ENCODE measurements around the gene RRP12. TPM values are rescaled to one million over a fixed set of nuclear protein-coding genes. Genes with fewer than 3 reads are reported as not detected.

The RRP12 gene
- total RNA-seq = 10 to 100 TPM; 33.0 to 34.7 TPM
- polyA plus RNA-seq (2013, experiment 1 of 2) = 21.2 TPM
- 17.7 TPM for polyA plus RNA-seq (2013, experiment 2 of 2)
- long read RNA-seq, experiment 1, partial matches to known transcripts = 12 of 14 reads
- long read RNA-seq, experiment 1, other reads (novel, unspliced or antisense) = 2 of 14 reads
- long read RNA-seq, experiment 2, full-length matches to known transcripts = 23 of 35 reads
- long read RNA-seq, experiment 2, partial matches to known transcripts = 2 of 35 reads
- long read RNA-seq, experiment 2, other reads (novel, unspliced or antisense) = 10 of 35 reads
- long read RNA-seq, experiment 3, full-length matches to known transcripts = 136 of 191 reads
- long read RNA-seq, experiment 3, partial matches to known transcripts = 27 of 191 reads
- long read RNA-seq, experiment 3, other reads (novel, unspliced or antisense) = 28 of 191 reads
- long read RNA-seq, experiment 4, partial matches to known transcripts = 3 of 3 reads
- long read RNA-seq, experiment 4, other reads (novel, unspliced or antisense) = 0 of 3 reads

GRCh38 chr10:97400665-97401454 lies at the start of gene RRP12:
Gene RRP12 (minus strand): TSS chr10:97401340. CDS start chr10:97401231, 109 bp downstream.
- Mint-ChIP-seq H3K4me3 (peak within 1 kb of the TSS; percentile 93), H3K36me3 (ENCODE audit: low read depth) (peaks cover 8% of the 10 kb centered on the region), H3K27me3 (ENCODE audit: insufficient read depth) (no peaks in the 10 kb centered on the region), H3K9me3 (no peaks in the 10 kb centered on the region), H3K4me1 (peaks cover 9% of the 10 kb centered on the region), H3K27ac (peak within 1 kb of the TSS; percentile 97)
- H3K9ac ChIP-seq (ENCODE audit: extremely low read depth, low read length, poor library complexity, severe bottlenecking) = peak within 1 kb of the TSS; percentile 80
- peaks cover 16% of the 10 kb centered on the region for H3K36me3 ChIP-seq (ENCODE audit: control insufficient read depth, insufficient read depth, low read length)
- DNase-seq = peak; percentile 92
- 1% methylated on average over 27 to 39 of the region's 39 CpGs for WGBS, 2 experiments (ENCODE audit: insufficient coverage in 1 of 2, insufficient read length in 1 of 2)
- peak within 1 kb of the TSS; percentile 98 for H3K4me3 ChIP-seq (ENCODE audit: low read length)
- peak within 1 kb of the TSS; percentile 48 for H3K27ac ChIP-seq (ENCODE audit: low read depth, low read length)
- peaks cover 5% of the 10 kb centered on the region for H3K4me1 ChIP-seq (ENCODE audit: control insufficient read depth, insufficient read depth, low read length)
- H3K27me3 ChIP-seq (ENCODE audit: control insufficient read depth, insufficient read depth, low read length, poor library complexity, severe bottlenecking) = no peaks in the 10 kb centered on the region
- peak; percentile 50 for TF ChIP-seq CTCF (conservative IDR thresholded peaks at IDR 0.05)
- H3K9me3 ChIP-seq (ENCODE audit: control insufficient read depth, low read length) = no peaks in the 10 kb centered on the region

GRCh38 chr10:97450828-97451227 lies 49.7 kb upstream of the RRP12 start:
- Histone ChIP-seq H3K36me3 (ENCODE audit: control insufficient read depth, insufficient read depth, low read length) (peaks cover 49% of the 10 kb centered on the region), H3K4me1 (ENCODE audit: control insufficient read depth, insufficient read depth, low read length) (no peaks in the 10 kb centered on the region), H3K9me3 (ENCODE audit: control insufficient read depth, low read length) (no peaks in the 10 kb centered on the region), H3K9ac (ENCODE audit: extremely low read depth, low read length, poor library complexity, severe bottlenecking) (no peak overlapping the region), H3K4me3 (ENCODE audit: low read length) (no peak overlapping the region), H3K27ac (ENCODE audit: low read depth, low read length) (no peak overlapping the region), H3K27me3 (ENCODE audit: control insufficient read depth, insufficient read depth, low read length, poor library complexity, severe bottlenecking) (no peaks in the 10 kb centered on the region)
- no peak for TF ChIP-seq CTCF (conservative IDR thresholded peaks at IDR 0.05)
- Mint-ChIP-seq H3K4me1 (peaks cover 7% of the 10 kb centered on the region), H3K9me3 (no peaks in the 10 kb centered on the region), H3K36me3 (ENCODE audit: low read depth) (peaks cover 30% of the 10 kb centered on the region), H3K27me3 (ENCODE audit: insufficient read depth) (no peaks in the 10 kb centered on the region), H3K4me3 (no peak overlapping the region), H3K27ac (no peak overlapping the region)
- DNase-seq = no peak
- WGBS, 2 experiments (ENCODE audit: insufficient coverage in 1 of 2, insufficient read length in 1 of 2) = 98 to 100% methylated on average over 1 to 2 of the region's 2 CpGs

GRCh38 chr10:97445722-97446639 lies 44.8 kb upstream of the RRP12 start, which contains the start of the genes EXOSC1 and ZDHHC16:
Gene EXOSC1 (minus strand): TSS chr10:97446006. CDS start chr10:97445985, 21 bp downstream.
Gene ZDHHC16 (plus strand): TSS chr10:97446175. CDS start chr10:97451676, 5,501 bp downstream.
- TF ChIP-seq CTCF (conservative IDR thresholded peaks at IDR 0.05) = peak; percentile 13

More at GRCh38 chr10:97445722-97446639, 44.8 kb upstream of the RRP12 start, which contains the start of the genes EXOSC1 and ZDHHC16:
- no peaks in the 10 kb centered on the region for H3K9me3 ChIP-seq (ENCODE audit: control insufficient read depth, low read length)
- H3K4me1 Mint-ChIP-seq = peaks cover 12% of the 10 kb centered on the region
- peak; percentile 98 for DNase-seq
- no peaks in the 10 kb centered on the region for H3K27me3 Mint-ChIP-seq (ENCODE audit: insufficient read depth)
- WGBS, 2 experiments (ENCODE audit: insufficient coverage in 1 of 2, insufficient read length in 1 of 2) = 0 to 1% methylated on average over 31 to 66 of the region's 66 CpGs
- peaks cover 19% of the 10 kb centered on the region for H3K36me3 ChIP-seq (ENCODE audit: control insufficient read depth, insufficient read depth, low read length)
- no peaks in the 10 kb centered on the region for H3K4me1 ChIP-seq (ENCODE audit: control insufficient read depth, insufficient read depth, low read length)
- H3K27me3 ChIP-seq (ENCODE audit: control insufficient read depth, insufficient read depth, low read length, poor library complexity, severe bottlenecking) = no peaks in the 10 kb centered on the region
- H3K4me3 ChIP-seq (ENCODE audit: low read length) = peak within 1 kb of the TSS; percentile 94
- no peak within 1 kb of the TSS for H3K27ac ChIP-seq (ENCODE audit: low read depth, low read length)
- peak within 1 kb of the TSS; percentile 92 for H3K4me3 Mint-ChIP-seq
- H3K36me3 Mint-ChIP-seq (ENCODE audit: low read depth) = peaks cover 12% of the 10 kb centered on the region
- H3K9me3 Mint-ChIP-seq = no peaks in the 10 kb centered on the region
- H3K9ac ChIP-seq (ENCODE audit: extremely low read depth, low read length, poor library complexity, severe bottlenecking) = peak within 1 kb of the TSS; percentile 47
- peak within 1 kb of the TSS; percentile 93 for H3K27ac Mint-ChIP-seq
